ENCODE data around the gene LRMDA.
"Not testable (repeated sequence)": the region's sequence is repeated elsewhere in the genome, so short reads cannot be mapped to it uniquely, and the experiment has no call there.

Gene LRMDA

DNA sequence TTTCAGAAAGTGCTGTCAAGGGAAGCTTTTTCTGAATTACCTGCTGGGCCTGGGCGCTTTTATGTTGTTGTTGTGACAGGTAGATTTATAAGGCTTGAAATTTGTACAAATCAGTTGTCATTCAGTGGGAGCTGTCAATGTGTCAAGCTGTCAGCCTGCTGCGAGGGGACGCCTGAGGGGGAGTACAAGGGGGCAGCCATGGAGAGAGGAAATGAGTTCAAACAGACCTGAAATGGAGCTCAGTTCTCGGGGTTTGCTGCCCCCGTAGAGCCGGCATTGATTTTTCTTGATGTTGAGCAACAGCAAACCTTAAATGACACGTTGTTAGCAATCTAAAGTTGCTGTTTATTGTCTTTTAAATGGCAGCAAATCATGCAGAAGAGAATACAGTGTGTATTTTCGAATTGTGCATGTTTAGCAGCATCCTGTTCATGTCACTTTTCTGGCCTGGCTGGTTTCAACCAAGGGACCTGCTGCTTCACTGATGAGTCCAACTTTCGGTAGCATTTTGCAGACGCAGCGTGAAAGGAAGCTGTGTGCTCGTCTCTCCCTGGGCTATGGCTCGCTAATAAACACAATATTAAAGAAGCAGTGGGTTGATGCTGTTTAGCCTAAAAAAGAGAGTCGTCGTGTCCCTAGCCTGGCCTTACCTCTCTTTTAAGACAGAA is 166.5 kb downstream of the LRMDA start:
- H2AFZ ChIP-seq (ENCODE audit: low read depth, low read length): no peak overlapping the region
- H3K36me3 ChIP-seq (ENCODE audit: insufficient read depth, low read length): no peaks in the 10 kb centered on the region
- H3K4me3 ChIP-seq (ENCODE audit: low read length): no peak overlapping the region
- peaks cover 22% of the 10 kb centered on the region for H3K27me3 ChIP-seq (ENCODE audit: insufficient read depth, low read length)
- H3K9me3 ChIP-seq (ENCODE audit: low read length): no peaks in the 10 kb centered on the region
- peaks cover 28% of the 10 kb centered on the region for H3K4me1 ChIP-seq (ENCODE audit: insufficient read depth, low read length)

DNA sequence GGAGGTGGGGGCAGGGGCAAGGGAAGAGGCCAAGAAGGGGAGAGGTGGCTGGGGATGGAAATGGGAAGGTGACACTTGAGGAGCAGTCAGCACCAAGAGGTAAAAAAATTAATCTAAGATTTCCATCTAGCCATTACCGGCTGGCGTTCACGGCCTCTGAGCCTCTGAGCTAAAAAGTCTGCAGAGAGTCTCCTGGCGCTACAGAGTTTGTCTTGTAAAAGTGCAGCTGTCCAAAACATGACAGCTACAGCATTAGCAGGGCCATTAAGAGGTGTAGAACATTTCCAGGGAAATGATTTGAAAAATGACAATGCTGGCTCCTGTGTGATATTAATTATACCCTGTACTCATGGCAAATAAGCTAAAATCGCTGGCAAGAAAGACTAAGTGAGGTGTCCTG is 167.6 kb downstream of the LRMDA start:
- Histone ChIP-seq H3K36me3 (ENCODE audit: insufficient read depth, low read length) (no peaks in the 10 kb centered on the region), H3K4me3 (ENCODE audit: low read length) (no peak overlapping the region), H3K27me3 (ENCODE audit: insufficient read depth, low read length) (peaks cover 16% of the 10 kb centered on the region), H2AFZ (ENCODE audit: low read depth, low read length) (no peak overlapping the region), H3K4me1 (ENCODE audit: insufficient read depth, low read length) (peaks cover 28% of the 10 kb centered on the region), H3K9me3 (ENCODE audit: low read length) (no peaks in the 10 kb centered on the region)

DNA sequence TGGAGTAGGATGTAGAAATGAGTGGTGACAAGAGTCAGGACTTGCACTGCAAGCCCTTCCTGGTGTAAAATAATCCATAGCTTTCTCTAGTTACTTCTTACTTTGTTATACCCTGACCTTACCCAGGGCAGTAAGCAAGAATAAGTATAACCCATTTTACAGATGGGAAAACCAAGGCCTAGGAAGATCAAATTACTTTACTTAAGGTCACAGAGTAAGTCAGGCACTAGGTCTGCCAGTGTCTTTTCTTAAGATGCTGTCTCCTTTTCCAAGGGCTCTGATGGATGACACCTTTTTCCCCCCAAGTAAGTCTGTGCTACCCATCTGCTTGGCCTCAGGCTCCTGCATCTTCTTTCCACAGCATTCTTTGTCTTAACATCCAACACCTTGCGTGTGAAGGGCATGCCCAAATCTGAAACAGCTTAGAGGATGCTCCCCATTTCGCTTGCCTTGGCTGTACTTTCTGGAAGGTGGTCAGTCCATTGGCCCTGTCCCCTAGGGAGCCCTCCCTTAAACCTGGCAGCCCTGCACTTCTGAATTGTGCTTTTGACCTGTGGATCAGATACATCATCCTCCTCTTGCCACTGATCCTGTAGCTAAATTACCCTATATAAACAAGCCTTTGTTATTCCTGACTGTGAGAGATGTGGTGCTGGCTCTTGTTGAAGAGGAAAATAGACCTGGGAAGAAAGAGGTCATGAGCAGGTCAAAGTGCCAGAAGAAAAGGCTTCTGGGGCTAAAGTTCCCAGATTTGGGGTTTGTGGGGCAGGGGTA is 168.6 kb downstream of the LRMDA start:
- Histone ChIP-seq H3K27me3 (ENCODE audit: insufficient read depth, low read length) (peaks cover 16% of the 10 kb centered on the region), H3K9me3 (ENCODE audit: low read length) (no peaks in the 10 kb centered on the region), H2AFZ (ENCODE audit: low read depth, low read length) (no peak overlapping the region), H3K36me3 (ENCODE audit: insufficient read depth, low read length) (no peaks in the 10 kb centered on the region), H3K4me3 (ENCODE audit: low read length) (no peak overlapping the region), H3K4me1 (ENCODE audit: insufficient read depth, low read length) (peaks cover 28% of the 10 kb centered on the region)

DNA sequence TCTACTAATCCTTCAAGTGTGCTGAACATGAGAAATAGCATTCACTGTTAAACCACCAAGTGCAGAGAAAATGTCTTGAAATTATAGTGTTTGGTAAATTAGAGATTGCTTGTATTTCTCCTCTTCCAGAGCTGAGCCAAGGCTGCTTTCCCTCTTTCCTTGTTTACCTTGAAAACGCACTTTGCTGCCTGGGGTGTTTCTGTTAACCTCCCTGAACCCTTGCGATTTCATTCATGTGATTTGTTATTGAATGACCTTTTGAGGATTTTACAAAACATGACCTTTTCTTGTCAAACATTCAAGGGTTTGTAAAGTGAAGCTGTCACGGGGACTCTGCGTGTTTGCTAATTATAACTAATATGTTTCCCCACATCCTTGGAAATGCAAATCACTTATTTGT is 169.4 kb downstream of the LRMDA start:
- H3K4me3 ChIP-seq (ENCODE audit: low read length): no peak overlapping the region

DNA sequence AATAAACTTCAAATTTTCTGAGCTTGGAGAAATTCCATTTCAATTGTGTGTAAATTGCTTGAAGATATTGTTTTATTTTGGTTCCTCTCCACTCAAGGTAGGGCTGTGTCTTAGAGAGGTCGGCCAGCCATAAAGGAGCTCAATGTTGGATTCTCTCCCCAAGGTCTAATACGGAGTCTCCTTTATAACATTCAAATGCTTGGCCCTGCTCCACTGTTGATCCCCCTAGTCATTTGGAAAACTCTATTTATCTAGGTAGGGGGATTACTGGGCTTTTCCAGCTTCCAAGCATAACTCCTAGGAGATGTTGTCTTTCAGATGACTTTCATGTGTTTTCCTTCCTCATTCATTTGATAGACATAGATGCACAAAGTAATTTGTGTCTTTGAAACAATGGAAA is 170.9 kb downstream of the LRMDA start:
- Histone ChIP-seq H3K36me3 (ENCODE audit: insufficient read depth, low read length) (no peaks in the 10 kb centered on the region), H3K27me3 (ENCODE audit: insufficient read depth, low read length) (peaks cover 19% of the 10 kb centered on the region), H3K9me3 (ENCODE audit: low read length) (no peaks in the 10 kb centered on the region), H2AFZ (ENCODE audit: low read depth, low read length) (no peak overlapping the region), H3K4me1 (ENCODE audit: insufficient read depth, low read length) (peaks cover 28% of the 10 kb centered on the region), H3K4me3 (ENCODE audit: low read length) (no peak overlapping the region)

More for the DNA sequence above, 169.4 kb downstream of the LRMDA start:
- H3K36me3 ChIP-seq (ENCODE audit: insufficient read depth, low read length): no peaks in the 10 kb centered on the region
- H3K4me1 ChIP-seq (ENCODE audit: insufficient read depth, low read length): peaks cover 28% of the 10 kb centered on the region
- no peak overlapping the region for H2AFZ ChIP-seq (ENCODE audit: low read depth, low read length)
- peaks cover 19% of the 10 kb centered on the region for H3K27me3 ChIP-seq (ENCODE audit: insufficient read depth, low read length)
- H3K9me3 ChIP-seq (ENCODE audit: low read length): no peaks in the 10 kb centered on the region

DNA sequence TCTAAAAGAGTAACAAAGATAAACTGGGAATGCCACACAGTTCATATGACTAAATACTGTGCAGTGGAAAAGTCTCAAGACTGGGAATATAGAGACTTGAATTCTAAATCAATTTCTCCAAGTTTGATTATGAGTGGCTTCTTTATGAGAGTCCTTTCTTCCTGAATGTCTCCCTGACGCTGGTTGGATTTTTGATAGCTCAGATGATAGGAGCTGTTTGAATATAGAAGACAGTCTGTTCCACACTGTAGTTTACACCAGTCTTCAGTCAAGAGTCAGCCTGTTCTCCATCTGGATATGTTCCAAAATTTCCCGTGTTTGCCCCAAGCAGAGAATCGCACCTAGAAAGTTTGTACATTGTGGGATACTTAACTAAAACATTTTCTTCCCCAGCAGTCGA is 173.7 kb downstream of the LRMDA start:
- H3K4me3 ChIP-seq (ENCODE audit: low read length): no peak overlapping the region
- no peaks in the 10 kb centered on the region for H3K9me3 ChIP-seq (ENCODE audit: low read length)
- H2AFZ ChIP-seq (ENCODE audit: low read depth, low read length): no peak overlapping the region
- H3K4me1 ChIP-seq (ENCODE audit: insufficient read depth, low read length): peaks cover 16% of the 10 kb centered on the region
- H3K36me3 ChIP-seq (ENCODE audit: insufficient read depth, low read length): no peaks in the 10 kb centered on the region
- H3K27me3 ChIP-seq (ENCODE audit: insufficient read depth, low read length): peaks cover 3% of the 10 kb centered on the region

DNA sequence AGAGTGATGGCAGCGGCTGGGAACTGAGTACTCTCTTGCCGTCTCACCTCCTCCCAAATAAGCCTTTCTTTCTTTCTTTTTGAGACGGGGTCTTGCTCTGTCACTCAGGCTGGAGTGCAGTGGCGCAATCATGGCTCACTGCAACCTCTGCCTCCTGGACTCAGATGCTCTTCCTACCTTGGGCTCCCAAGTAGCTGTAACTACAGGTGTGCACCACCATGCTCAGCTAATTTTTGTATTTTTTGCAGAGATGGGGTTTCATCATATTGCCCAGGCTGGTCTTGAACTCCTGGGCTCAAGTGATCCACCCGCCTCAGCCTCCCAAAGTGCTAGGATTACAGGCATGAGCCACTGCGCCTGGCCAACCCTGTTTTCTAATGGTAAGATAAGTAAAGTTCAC is 174.4 kb downstream of the LRMDA start:
- not testable (repeated sequence) for H3K4me3 ChIP-seq (ENCODE audit: low read length); H3K9me3 ChIP-seq (ENCODE audit: low read length); H3K4me1 ChIP-seq (ENCODE audit: insufficient read depth, low read length); H3K27me3 ChIP-seq (ENCODE audit: insufficient read depth, low read length); H3K36me3 ChIP-seq (ENCODE audit: insufficient read depth, low read length); H2AFZ ChIP-seq (ENCODE audit: low read depth, low read length)

DNA sequence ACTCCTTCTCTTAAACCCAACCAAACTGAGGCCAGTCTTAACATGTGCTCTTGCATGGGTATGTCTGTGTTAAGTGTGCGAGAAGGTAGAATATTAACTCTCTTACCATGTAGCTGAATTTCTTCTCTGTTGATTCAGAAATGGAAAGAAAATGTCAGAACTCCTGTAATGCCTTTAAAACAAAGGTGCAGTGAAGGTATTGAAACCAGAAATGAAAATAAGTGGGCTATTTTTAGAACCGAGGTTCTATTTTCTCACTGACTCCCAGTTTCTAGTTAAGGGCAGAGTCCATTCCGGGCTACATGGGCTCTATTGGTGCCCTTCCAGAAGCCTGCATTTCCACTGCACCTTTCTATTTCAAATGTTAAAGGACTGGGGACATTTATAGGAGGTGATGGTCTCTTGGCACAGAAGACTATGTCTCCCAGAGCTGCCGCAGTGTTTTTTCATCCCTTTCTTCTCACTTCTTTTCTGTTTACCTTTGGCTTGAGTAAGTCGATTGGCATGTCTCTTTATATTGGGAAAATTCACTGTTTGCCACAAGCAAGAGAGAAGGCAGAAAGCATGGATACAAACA is 174.9 kb downstream of the LRMDA start:
- Histone ChIP-seq H3K4me3 (ENCODE audit: low read length) (no peak overlapping the region), H2AFZ (ENCODE audit: low read depth, low read length) (no peak overlapping the region)

DNA sequence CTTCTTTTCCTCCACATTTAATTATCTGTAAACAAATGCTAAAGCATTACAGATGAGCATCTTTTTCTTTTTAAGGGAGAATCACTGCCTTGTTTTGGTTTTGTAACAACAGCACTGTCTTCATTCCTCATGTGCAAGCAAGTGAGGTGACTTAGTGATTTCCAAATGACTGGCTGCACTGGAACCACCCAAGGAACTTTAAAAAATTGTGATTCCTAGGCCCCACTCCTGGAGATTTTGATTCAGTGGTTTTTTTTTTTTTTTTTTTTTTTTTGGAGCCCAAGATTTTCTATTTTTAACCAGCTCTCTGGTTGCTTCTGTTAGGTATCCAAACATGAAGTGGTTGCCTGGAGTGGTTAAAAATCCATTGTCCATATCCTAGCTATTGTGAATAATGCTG is 176.2 kb downstream of the LRMDA start:
- no peaks in the 10 kb centered on the region for H3K9me3 ChIP-seq (ENCODE audit: low read length)
- H3K4me1 ChIP-seq (ENCODE audit: insufficient read depth, low read length): no peaks in the 10 kb centered on the region
- H3K27me3 ChIP-seq (ENCODE audit: insufficient read depth, low read length): peaks cover 3% of the 10 kb centered on the region
- no peak overlapping the region for H3K4me3 ChIP-seq (ENCODE audit: low read length)
- no peak overlapping the region for H2AFZ ChIP-seq (ENCODE audit: low read depth, low read length)
- H3K36me3 ChIP-seq (ENCODE audit: insufficient read depth, low read length): no peaks in the 10 kb centered on the region

More for the DNA sequence above, 174.9 kb downstream of the LRMDA start:
- Histone ChIP-seq H3K9me3 (ENCODE audit: low read length) (no peaks in the 10 kb centered on the region), H3K4me1 (ENCODE audit: insufficient read depth, low read length) (peaks cover 4% of the 10 kb centered on the region), H3K36me3 (ENCODE audit: insufficient read depth, low read length) (no peaks in the 10 kb centered on the region), H3K27me3 (ENCODE audit: insufficient read depth, low read length) (peaks cover 3% of the 10 kb centered on the region)

DNA sequence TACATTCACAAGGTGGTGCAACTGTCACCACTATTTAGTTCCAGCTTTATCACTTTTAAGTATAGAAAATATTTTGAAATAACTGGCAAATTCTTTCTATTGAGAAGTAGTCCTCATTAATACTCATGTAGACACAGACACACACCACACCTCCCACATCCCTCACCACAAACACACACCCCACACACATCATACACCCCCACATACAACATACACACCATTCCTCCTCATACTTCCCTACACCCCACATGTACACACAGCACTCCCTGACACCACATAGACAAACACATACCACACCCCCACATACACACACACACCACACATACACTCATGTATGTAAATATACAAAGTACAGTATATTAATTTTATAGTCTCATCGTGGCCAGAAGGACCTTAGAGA is 178.8 kb downstream of the LRMDA start:
- H3K27me3 ChIP-seq (ENCODE audit: insufficient read depth, low read length): peaks cover 2% of the 10 kb centered on the region

DNA sequence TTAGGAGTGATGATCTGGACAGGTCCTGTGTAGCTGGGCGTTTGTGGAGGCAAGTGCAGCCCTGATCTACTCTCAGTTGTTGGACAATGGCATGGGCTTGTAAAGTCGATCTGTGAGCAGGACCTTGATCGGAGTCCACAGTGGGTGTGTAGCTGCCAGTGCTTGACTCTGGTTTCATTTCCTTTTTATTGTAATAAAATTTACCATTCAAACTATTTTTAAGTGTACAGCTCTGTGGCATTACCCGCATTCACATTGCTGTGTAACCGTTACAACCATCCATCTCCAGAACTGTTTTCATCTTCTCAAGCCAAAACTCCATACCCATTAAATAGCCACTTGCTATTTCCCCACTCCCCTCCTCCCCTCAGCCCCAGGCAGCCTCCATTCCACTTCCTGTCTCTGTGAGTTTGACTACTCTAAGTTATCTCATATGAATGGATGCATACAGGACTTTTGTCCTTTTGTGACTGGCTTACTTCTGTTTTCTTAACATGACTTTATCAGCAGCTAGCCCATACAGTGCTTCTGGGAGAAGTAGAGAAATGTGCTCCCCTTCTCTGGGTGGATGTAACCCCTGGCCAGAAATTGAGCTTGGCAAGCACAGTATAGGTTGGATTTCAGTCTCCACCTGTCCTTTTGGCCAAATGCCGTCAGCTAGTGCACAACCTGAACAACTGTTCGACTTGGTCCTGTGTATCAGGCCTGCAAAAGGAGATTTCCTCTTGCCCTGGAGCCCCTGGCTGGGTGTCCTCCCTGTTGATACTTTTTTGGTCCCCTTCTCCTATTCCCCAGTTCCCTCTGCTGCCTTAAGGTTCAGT is 180.0 kb downstream of the LRMDA start:
- Histone ChIP-seq H3K4me3 (ENCODE audit: low read length) (no peak overlapping the region), H3K4me1 (ENCODE audit: insufficient read depth, low read length) (peaks cover 11% of the 10 kb centered on the region), H3K9me3 (ENCODE audit: low read length) (no peaks in the 10 kb centered on the region), H2AFZ (ENCODE audit: low read depth, low read length) (no peak overlapping the region), H3K27me3 (ENCODE audit: insufficient read depth, low read length) (no peaks in the 10 kb centered on the region), H3K36me3 (ENCODE audit: insufficient read depth, low read length) (no peaks in the 10 kb centered on the region)

More for the DNA sequence above, 178.8 kb downstream of the LRMDA start:
- Histone ChIP-seq H3K9me3 (ENCODE audit: low read length) (no peaks in the 10 kb centered on the region), H3K4me3 (ENCODE audit: low read length) (no peak overlapping the region), H2AFZ (ENCODE audit: low read depth, low read length) (no peak overlapping the region), H3K4me1 (ENCODE audit: insufficient read depth, low read length) (peaks cover 11% of the 10 kb centered on the region), H3K36me3 (ENCODE audit: insufficient read depth, low read length) (no peaks in the 10 kb centered on the region)

DNA sequence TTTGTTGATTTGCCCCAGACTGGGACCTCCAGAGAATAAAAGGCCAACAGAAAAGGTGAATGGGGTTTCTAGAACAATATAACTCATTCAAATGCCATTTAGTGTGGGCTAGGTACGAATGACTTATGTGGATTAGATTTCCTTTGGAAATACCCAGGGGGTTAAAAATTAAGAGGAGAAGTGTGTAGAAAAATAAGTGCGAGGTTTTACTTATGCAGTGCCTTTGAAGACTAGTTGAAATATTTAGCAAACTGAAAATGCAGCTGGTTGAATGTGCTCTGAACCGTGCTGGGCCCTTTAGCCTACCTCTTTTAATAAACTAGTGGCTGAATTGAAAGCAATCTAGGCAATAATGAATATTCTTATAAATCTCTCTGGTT is 180.6 kb downstream of the LRMDA start:
- no peak overlapping the region for H3K4me3 ChIP-seq (ENCODE audit: low read length)
- peaks cover 11% of the 10 kb centered on the region for H3K4me1 ChIP-seq (ENCODE audit: insufficient read depth, low read length)
- H3K27me3 ChIP-seq (ENCODE audit: insufficient read depth, low read length): no peaks in the 10 kb centered on the region
- no peaks in the 10 kb centered on the region for H3K36me3 ChIP-seq (ENCODE audit: insufficient read depth, low read length)
- H3K9me3 ChIP-seq (ENCODE audit: low read length): no peaks in the 10 kb centered on the region
- no peak overlapping the region for H2AFZ ChIP-seq (ENCODE audit: low read depth, low read length)
